ENCODE data around the gene SVOPL.

Gene SVOPL

DNA sequence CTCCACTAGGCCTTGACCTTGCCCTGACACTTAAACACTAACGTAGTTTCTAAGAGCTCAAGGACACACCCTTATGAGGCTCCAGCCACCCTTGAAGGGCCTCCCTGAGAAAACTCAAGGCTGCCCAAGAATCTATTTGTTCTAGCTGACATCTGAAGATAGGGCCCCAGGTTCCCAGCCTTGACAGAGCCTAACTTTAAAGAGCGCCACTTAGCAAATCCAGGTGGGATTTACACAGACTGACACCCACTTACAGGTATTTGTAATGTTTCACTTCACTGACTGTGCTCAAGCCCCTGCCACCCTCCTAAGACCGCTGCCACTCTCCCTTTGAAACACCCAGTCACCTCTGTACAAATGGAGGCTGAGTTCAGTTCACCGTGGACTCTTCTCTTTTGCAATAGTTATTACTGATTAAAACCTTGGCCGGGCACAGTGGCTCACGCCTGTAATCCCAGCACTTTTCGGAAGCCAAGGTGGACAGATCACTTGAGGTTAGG is 90.4 kb downstream of the SVOPL start:
- DNase-seq (ENCODE audit: insufficient read length, low spot score) (no peak), FAIRE-seq (no peak)

DNA sequence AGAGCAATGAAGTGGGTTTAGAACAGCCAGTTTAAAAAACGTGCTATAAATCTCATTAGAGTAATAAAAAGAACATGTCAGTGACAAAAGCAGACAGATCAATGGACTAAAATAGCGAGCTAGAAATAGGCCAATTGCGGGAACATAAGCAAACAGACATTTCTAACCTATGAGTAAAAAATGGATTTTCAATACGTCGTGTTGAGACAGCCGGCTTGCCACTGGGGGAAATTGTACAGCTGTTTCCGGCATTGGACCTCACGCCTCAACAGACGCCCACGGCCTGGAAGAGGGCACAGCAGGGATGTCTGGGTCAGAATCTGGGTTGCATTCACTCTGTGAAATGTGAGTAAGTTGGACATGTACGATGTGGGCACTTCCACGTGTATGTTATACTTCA is 92.9 kb downstream of the SVOPL start:
- FAIRE-seq (no peak), DNase-seq (ENCODE audit: insufficient read length, low spot score) (no peak)

DNA sequence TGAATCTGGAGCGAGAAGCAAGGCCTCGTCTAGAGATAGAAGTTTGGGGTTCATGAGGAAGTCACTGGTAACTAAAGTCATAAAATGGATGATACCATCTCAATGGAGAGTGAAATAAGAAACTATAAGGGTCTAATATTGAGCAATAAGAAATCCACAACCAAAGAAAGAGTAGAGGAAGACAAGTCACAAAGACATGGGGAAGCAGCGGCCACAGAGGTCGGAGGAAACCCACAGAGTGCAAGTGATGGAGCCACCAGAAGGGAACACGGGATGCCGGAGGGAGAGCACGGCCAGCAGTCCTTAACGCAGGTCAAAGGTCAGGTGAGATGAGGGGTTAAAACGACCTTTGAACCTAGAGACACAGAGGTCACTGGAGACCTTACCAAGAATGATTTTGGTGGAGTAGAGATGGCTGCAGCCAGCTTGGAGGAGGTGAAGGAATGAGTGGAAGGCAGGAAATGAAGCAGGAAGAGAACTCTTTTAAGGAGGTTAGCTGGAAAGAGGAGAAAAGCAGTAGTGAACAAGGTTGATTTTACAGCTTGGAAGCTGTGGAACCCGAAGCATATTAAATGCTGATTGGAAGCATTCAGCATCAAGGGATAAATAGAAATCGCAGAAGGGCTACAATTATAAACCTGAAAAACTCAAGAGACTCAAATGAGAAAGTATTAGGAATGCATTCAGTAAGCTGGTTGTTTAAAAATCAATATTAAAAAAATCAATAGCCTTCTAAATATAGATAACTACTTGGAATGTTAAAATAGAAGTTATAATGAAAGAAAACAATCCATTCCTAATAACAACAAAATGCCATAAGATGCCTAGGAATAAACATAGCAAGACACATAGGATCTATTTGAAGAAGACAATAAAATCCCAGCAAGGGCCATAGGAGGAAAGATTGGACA is 93.7 kb downstream of the SVOPL start:
- no peak for FAIRE-seq
- DNase-seq (ENCODE audit: insufficient read length, low spot score), result no peak

DNA sequence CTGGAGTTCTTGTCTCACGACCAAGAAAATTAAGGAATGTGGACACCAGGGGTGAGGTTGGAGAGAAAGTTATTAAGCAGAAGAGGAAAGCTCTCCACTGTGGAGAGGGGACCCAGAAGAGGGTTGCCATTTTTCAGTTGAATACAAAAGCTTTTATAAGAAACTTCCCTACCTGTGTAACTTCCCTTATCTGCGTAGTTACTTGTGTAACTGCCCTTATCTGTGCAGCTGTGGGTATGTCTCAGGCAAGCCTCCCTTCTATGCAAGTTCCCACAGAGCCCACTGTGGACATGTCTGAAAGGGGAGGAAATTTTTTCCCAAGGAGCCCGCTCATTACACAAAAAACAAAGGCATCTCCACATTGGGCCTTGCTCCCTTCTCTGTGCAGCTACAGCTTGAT is 94.9 kb downstream of the SVOPL start:
- FAIRE-seq, result no peak
- no peak for DNase-seq (ENCODE audit: insufficient read length, low spot score)

DNA sequence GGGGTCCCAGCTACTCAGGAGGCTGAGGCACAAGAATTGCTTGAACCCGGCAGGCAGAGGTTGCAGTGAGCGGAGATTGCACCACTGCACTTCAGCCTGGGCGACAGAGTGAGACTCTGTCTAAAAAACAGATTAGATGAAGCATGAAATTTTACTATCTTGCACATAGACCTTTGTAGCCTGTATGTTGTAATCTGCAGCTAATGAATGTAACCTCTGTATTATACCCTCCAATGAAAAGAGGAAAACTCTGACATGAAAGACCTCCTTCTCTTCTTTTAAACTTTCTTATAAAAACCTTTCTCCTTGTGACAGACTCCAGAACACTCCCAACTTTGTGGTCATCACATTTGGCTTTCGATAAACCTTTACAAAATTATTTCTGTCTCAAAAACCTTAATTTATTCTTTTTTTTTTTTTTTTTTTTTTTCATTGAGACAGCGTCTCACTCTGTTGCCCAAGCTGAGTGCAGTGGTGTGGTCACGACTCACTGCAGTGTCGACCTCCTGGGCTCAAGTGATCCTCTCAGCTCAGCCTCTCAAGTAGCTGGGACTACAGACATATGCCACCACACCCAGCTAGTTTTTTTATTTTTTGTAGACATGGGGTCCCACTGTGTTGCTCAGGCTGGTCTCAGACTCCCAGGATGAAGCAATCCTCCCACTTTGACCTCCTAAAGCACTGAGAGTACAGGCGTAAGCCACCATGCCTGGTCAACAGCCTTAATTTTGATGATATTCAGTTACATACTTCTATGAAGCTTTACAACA is 97.4 kb downstream of the SVOPL start:
- FAIRE-seq, result no peak
- no peak for DNase-seq (ENCODE audit: insufficient read length, low spot score)

DNA sequence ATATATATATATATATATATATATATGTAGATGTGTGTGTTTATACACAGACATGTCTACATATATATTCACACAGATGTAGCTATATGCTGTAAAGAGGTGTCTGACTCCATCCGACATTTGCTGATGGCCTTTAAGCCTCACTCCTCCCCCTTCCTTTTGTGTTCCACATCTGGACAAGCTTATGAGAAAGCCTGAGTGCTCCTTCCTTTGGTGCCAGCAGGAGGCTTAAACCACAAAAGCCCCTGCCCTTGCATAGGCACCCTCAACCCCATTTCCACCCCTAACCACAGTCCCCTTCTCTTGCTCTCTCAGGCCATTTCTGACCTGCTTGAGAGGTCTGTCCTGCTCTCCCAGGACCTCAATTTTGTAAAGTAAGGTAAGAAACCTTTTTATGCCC is 98.7 kb downstream of the SVOPL start:
- FAIRE-seq (no peak), DNase-seq (ENCODE audit: insufficient read length, low spot score) (no peak)

DNA sequence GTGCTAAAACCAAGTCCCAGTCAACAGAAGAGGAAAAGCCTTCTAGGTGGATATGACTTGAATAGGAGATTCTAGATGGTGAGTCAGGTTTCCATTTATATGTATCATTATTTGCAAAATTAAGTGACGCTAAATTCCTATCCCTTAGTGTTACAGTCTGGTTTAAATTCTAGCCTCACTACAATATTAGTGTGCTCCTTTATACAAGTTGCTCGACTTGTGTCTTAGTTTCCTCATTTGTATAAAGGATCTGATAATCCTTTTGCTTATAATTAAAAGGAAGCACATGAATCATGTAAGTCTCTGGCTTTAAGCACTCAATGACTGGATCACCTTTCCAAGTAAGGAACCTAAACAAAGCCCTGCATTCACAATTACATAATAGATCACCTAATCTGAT is 105.7 kb downstream of the SVOPL start:
- no peak for FAIRE-seq
- DNase-seq (ENCODE audit: insufficient read length, low spot score), result no peak

DNA sequence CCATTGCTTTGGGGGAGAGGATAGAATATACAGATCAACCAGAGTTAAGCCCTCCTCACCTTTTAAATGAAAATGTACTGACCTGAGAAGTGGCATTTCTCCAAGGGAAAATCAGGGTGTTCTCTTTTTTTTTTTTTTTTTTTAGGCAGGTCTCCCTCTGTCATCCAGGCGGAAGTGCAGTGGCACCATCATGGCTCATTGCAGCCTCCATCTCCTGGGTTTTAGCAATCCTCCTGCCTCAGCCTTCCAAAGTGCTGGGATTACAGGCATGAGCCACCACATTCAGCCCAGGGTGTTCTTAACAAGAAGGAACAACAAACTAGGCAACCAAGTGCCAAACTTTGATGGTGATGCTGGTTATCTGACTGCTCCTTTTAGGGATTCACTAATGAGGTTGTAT is 111.0 kb downstream of the SVOPL start:
- no peak for FAIRE-seq

DNA sequence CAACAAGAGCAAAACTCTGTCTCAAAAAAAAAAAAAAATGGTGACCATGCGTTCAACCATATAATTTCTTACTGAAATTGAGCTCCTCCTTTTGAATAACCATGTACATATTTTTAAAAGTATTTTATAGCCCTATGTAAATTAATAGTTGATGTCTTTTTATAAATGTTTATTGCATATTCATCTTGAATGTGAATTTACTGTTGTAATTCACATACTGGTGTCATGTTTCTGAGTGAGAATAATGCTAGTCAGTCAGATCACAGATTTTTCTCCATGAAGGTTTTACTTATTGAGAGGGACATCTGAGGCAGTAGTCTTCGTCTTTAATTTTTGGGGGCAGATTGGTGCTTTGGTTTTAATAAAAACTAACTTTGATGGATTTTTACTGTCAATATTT is 112.2 kb downstream of the SVOPL start:
- FAIRE-seq (no peak), DNase-seq (ENCODE audit: insufficient read length, low spot score) (no peak)

More for the DNA sequence above, 111.0 kb downstream of the SVOPL start:
- DNase-seq (ENCODE audit: insufficient read length, low spot score), result no peak

DNA sequence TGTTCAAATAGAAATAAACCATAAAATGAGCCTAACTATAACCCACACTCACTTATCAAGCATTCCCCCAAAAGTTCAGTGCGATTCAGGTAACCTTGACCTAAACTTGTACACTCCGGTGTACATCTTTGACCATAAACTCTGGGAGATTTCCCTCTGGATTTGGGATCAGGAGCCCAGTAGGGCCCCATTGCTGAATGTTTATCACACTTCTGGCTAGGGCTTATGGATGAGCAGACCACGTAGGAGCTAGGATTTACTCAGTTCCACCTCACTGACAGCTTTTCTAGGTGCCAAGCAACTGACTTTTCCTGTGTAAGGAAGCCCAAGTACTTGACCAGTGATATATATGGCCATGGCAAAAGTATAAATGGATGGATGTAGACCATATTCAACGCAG is 113.7 kb downstream of the SVOPL start:
- no peak for DNase-seq (ENCODE audit: insufficient read length, low spot score)

DNA sequence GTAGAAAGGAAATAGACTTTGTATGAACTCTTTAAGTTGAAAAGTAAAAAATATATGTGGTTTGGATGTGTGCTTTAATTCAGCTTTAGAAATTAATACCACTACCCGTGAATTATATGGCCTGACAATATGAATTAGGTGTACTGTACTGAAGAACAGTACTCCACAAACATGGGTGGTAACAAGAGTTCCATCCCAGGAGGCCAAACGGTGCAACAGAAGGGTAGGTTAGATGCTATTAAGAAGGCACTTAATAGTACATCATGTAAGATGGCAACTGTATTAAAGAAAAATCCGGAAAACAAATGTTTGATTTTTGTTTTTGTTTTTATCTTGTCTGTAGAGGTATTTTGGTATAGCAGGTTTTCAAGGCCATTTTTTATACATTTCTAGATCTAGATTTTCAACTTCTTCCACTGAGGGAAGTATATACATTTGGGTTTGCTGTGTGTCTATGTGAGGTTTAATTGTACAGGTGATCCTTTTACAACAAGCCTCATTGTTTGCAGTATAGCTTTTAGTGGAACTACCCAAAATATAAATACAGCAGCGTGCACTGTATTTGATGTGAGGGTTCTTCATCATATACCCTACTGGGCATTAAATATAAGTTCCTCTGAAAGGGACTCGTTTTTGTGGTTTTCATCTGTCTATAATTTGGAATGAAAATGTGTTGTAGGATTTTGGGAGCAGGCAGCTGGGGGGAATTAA is 115.7 kb downstream of the SVOPL start:
- DNase-seq (ENCODE audit: insufficient read length, low spot score) (no peak), FAIRE-seq (peak; percentile 49)

More for the DNA sequence above, 113.7 kb downstream of the SVOPL start:
- no peak for FAIRE-seq

DNA sequence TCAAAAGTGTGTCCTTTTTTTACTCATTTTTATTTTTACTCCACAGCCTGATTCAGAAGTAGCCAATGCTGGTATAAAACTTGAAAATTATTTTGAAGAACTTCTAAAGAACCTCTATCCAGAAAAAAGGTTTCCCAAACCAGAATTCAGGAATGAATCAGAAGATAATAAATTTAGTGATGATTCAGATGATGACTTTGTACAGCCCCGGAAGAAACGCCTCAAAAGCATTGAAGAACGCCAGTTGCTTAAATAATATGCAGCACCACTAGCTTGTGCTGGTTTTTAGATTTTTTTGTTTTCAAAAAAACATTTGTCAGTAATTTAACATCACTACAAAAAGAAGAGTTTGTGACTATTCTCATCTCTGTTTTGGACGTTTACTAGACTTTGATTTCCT is 116.5 kb downstream of the SVOPL start:
- DNase-seq (ENCODE audit: insufficient read length, low spot score) (no peak), FAIRE-seq (no peak)

DNA sequence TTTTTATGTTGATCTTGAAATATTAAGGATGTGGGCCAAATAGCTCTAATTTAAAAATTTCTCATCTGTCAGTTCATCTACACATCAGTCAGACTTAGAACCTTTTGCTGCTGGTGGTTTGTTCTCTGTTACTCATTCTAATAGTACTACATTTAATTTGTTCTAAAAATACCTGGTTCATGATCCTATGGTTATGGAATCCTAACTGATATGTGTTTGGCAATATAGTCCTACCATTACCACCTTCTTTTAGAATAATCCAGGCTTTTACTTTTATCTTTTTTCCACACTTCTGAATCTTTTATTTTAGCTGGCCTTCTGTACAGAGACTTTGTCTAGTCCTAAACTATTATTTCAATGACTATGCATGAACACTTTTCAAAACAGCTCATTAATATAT is 116.9 kb downstream of the SVOPL start:
- no peak for DNase-seq (ENCODE audit: insufficient read length, low spot score)
- FAIRE-seq, result no peak

DNA sequence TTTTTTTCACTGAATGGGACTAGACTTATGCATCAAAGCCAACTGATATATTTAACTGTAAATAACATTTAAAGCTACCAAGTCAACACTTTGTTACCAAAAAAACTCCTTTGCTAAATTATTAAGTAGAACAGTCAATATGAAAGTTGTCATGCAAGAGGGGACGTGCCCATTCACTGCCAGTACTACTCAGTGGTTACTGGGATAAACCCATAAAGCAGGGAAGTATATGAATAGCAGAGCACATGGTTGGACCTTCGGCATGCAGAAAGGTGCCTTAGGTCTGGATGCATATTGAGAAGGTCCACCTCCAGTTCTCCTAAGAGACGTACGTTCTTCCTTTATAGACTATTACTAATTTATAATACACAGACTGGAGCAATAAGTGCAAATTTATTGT is 120.1 kb downstream of the SVOPL start:
- DNase-seq (ENCODE audit: insufficient read length, low spot score) (no peak), FAIRE-seq (peak; percentile 21)

DNA sequence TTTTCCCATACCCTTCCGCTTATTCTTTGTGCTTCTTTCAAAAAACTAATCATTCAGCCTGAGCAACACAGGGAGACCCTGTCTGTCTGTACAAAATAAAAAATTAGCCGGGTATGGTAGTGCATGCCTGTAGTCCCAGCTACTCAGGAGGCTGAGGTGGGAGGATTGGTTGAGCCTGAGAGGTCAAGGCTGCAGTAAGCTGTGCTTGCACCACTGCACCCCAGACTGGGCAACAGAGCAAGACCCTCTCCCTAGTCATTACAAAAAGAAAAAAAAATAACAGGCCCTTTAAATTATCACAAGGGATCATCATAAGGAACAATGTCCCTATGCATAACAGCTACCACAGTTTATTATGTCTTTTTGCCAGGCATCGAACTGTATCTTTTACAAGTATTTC is 121.5 kb downstream of the SVOPL start:
- FAIRE-seq (no peak), DNase-seq (ENCODE audit: insufficient read length, low spot score) (no peak)

DNA sequence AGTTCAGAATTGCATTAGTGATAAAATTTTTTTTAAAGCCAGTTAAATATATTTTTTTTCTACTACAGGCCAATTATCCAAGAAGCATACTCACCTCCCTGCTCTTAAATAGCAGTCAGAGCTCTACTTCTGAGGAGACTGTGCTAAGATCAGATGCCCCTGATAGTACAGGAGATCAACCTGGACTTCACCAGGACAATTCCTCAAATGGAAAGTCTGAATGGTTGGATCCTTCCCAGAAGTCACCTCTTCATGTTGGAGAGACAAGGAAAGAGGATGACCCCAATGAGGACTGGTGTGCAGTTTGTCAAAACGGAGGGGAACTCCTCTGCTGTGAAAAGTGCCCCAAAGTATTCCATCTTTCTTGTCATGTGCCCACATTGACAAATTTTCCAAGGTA is 122.0 kb downstream of the SVOPL start:
- no peak for FAIRE-seq
- DNase-seq (ENCODE audit: insufficient read length, low spot score), result no peak

DNA sequence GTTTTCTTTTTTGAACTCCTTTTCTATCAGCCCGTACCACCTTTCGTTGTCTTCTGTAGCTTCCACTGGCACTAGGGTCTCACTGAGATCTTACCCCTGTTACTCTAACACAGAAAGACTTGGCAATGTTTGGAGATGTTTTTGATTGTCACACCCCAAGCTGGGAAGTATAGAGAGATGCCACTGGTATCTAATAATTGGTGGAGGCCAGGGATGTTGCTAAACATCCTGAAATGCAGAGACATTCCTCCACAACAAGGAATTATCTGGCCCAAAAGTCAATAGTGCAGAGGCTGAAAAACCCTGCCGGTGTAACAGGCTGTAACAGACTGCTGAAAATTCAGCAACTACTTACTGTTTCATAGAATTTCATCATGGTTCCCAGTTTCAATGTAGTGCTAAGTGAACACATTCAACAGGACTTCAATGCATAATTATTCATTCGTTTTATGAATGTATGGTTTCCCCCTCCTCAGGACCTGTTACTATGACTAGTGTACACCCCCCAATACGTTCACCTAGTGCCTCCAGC is 125.2 kb downstream of the SVOPL start:
- no peak for DNase-seq (ENCODE audit: insufficient read length, low spot score)
- FAIRE-seq, result peak; percentile 14

DNA sequence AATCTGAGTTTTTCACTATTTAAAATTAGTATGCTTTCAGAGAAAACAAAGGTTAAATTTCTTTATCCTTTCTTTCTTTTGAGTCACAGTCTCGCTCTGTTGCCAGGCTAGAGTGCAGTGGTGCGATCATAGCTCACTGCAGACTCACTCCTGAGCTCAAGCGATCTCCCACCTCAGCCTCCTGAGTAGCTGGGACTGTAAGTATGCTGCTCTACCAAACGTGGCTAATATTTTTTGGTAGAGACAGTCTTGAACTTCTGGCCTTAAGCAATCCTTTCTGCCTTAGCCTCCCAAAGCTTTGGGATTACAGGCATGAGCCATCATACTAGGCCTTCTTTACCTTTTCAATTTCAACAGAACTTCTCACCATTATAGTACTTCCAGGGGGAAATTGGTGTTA is 127.4 kb downstream of the SVOPL start:
- DNase-seq (ENCODE audit: insufficient read length, low spot score), result no peak
- FAIRE-seq, result no peak

DNA sequence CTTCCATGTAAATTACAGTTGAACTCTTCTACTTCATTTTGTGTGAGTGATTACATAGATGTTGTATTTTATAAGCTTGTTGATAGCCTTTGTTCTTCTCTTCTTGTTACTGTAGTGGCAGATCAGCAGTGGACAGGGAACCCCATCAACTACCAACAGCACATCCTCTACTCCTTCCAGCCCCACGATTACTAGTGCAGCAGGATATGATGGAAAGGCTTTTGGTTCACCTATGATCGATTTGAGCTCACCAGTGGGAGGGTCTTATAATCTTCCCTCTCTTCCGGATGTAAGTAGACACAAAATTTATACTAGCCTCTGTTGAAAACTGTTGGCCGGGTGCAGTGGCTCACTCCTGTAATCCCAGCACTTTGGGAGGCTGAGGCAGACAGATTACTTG is 130.4 kb downstream of the SVOPL start:
- DNase-seq (ENCODE audit: insufficient read length, low spot score) (no peak), FAIRE-seq (no peak)

DNA sequence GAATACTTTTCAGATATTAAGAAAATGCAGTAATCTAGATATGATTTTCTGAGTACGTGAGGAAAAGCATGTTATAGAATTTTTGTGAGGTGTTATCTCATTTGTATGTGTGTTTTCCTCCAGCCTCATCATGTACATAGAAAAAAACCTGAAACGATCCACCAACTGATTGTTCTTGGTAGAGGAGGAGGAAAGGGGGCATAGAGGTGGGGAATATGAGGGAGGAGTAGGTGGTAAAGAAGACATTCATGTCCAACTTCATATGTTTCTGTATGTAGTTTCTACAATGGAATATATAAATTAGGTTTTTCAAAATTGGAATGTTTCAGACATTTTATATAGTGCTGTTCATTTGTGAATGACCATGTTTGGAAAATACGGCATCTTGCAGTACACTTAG is 131.7 kb downstream of the SVOPL start:
- DNase-seq (ENCODE audit: insufficient read length, low spot score) (no peak), FAIRE-seq (no peak)

DNA sequence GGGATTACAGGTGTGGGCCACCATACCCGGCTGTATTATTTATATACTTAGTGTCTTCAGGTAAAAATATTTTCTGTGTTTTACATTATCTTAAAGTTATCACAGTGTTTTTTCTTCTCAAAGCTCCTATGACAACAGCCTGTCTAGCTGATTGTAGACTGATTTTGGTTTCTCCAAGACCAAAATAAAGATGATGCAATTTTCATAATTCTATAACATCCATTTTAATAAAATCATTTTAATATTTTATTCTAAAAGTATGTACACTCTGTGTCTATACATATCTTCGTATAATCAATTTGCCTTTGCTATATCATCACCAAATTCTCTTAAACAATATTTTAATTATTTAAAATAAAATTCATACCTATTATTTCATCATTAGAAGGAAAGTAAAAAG is 132.5 kb downstream of the SVOPL start:
- DNase-seq (ENCODE audit: insufficient read length, low spot score) (no peak), FAIRE-seq (no peak)

All from GM19239 (cell line).